GM23338 (cell line): ENCODE measurements around the gene CACNA2D1. TPM values are rescaled to one million over a fixed set of nuclear protein-coding genes. Genes with fewer than 3 reads are reported as not detected.

Experiments used
- ATAC-seq: fragments of 200-7000 bp; cut with Tn5 transposase; 3 replicates; pipeline ENCODE4 v1.9.1; 2020
- DNase-seq: peaks from one replicate; pipeline ENCODE4 v3.0.0-alpha.2; 2015; ENCODE audit warnings: low spot score
- H2AFZ ChIP-seq: fragments of 200-600 bp; sonication (generic); 2 replicates; pipeline ENCODE4 v1.8.0; 2016; ENCODE audit warnings: antibody characterized with exemption, mild to moderate bottlenecking, moderate library complexity
- H3F3A ChIP-seq: fragments of 200-600 bp; sonication (generic); replicated peaks from 2 replicates; pipeline ENCODE4 v1.8.0; 2017; ENCODE audit warnings: antibody characterized with exemption, mixed run types, low read depth
- H3K27ac ChIP-seq: fragments of 200-600 bp; sonication (generic); 2 replicates; pipeline ENCODE4 v1.6.1; 2016; ENCODE audit warnings: low read depth
- H3K27me3 ChIP-seq: fragments of 200-600 bp; sonication (generic); 2 replicates; pipeline ENCODE4 v1.8.0; 2016; ENCODE audit warnings: mild to moderate bottlenecking, mixed run types, moderate library complexity; ENCODE audit not compliant: insufficient read depth
- H3K36me3 ChIP-seq: fragments of 200-600 bp; sonication (generic); 2 replicates; pipeline ENCODE4 v1.8.0; 2016; ENCODE audit warnings: mild to moderate bottlenecking; ENCODE audit not compliant: insufficient read depth
- H3K4me1 ChIP-seq: fragments of 200-600 bp; sonication (generic); 2 replicates; pipeline ENCODE4 v1.8.0; 2016; ENCODE audit warnings: mild to moderate bottlenecking, moderate library complexity; ENCODE audit not compliant: insufficient read depth
- H3K4me2 ChIP-seq: fragments of 200-600 bp; sonication (generic); 2 replicates; pipeline ENCODE4 v1.7.1; 2017; ENCODE audit warnings: mixed run types
- H3K4me3 ChIP-seq: fragments of 200-600 bp; sonication (generic); 2 replicates; pipeline ENCODE4 v1.6.1; 2016; ENCODE audit warnings: mixed run types
- H3K79me2 ChIP-seq: fragments of 200-600 bp; sonication (generic); replicated peaks from 2 replicates; pipeline ENCODE4 v1.8.0; 2017; ENCODE audit warnings: mild to moderate bottlenecking; ENCODE audit not compliant: insufficient read depth
- H3K9me2 ChIP-seq: fragments of 200-600 bp; sonication (generic); 2 replicates; pipeline ENCODE4 v1.8.0; 2017; ENCODE audit not compliant: insufficient read depth
- H4K20me1 ChIP-seq: fragments of 200-600 bp; sonication (generic); replicated peaks from 2 replicates; pipeline ENCODE4 v1.8.0; 2017; ENCODE audit warnings: mild to moderate bottlenecking; ENCODE audit not compliant: insufficient read depth
- H3K27ac Mint-ChIP-seq: 2 replicates; pipeline ENCODE4 v1.8.0; 2020; ENCODE audit warnings: inconsistent platforms, mild to moderate bottlenecking, moderate library complexity, mixed read lengths
- H3K27me3 Mint-ChIP-seq: 3 replicates; pipeline ENCODE4 v1.8.0; 2022; ENCODE audit warnings: low read depth, mild to moderate bottlenecking, moderate library complexity, mixed read lengths, inconsistent platforms; ENCODE audit not compliant: insufficient read depth, poor library complexity
- H3K36me3 Mint-ChIP-seq: 3 replicates; pipeline ENCODE4 v1.8.0; 2021; ENCODE audit warnings: low read depth, mild to moderate bottlenecking, inconsistent platforms, moderate library complexity, mixed read lengths
- H3K4me1 Mint-ChIP-seq: 3 replicates; pipeline ENCODE4 v1.8.0; 2020; ENCODE audit warnings: mild to moderate bottlenecking, inconsistent platforms, mixed read lengths
- H3K4me3 Mint-ChIP-seq: 3 replicates; pipeline ENCODE4 v1.8.0; 2021; ENCODE audit warnings: moderate library complexity, mild to moderate bottlenecking, inconsistent platforms, mixed read lengths
- H3K9me3 Mint-ChIP-seq: 3 replicates; pipeline ENCODE4 v1.8.0; 2020; ENCODE audit warnings: moderate library complexity, mild to moderate bottlenecking, inconsistent platforms, mixed read lengths
- CREB1 ChIP-seq: fragments of 250-450 bp; sonication (Bioruptor Pico); IDR thresholded peaks from 2 replicates; pipeline ENCODE4 v1.5.0; 2020; ENCODE audit warnings: low read depth, mild to moderate bottlenecking, moderate library complexity
- CTCF ChIP-seq, 2 experiments: fragments of 200-600 bp in 1 of 2; sonication (generic) in 1 of 2; conservative IDR thresholded peaks; 2 replicates each; pipeline versions ENCODE4 v1.5.1 to v1.6.1; 2016 to 2017; ENCODE audit warnings: antibody characterized with exemption in 2 of 2, low read depth in 2 of 2, mild to moderate bottlenecking in 2 of 2, moderate library complexity in 1 of 2
- ETS1 ChIP-seq: IDR thresholded peaks from 2 replicates; pipeline ENCODE4 v1.6.1; 2016; ENCODE audit warnings: antibody characterized with exemption
- EZH2 ChIP-seq: fragments of 200-600 bp; sonication (generic); IDR thresholded peaks from one replicate; pipeline ENCODE4 v1.8.0; 2017; ENCODE audit warnings: antibody characterized with exemption, mild to moderate bottlenecking, low read depth; ENCODE audit not compliant: unreplicated experiment
- EZH2phosphoT487 ChIP-seq: fragments of 200-600 bp; sonication (generic); IDR thresholded peaks from one replicate; pipeline ENCODE4 v1.8.1; 2018; ENCODE audit warnings: antibody characterized with exemption; ENCODE audit not compliant: unreplicated experiment
- JUNB ChIP-seq: IDR thresholded peaks from one replicate; pipeline ENCODE4 v1.6.1; 2016; ENCODE audit warnings: antibody characterized with exemption; ENCODE audit not compliant: unreplicated experiment
- POLR2AphosphoS5 ChIP-seq: IDR thresholded peaks from 2 replicates; pipeline ENCODE4 v1.6.1; 2016; ENCODE audit warnings: antibody characterized with exemption, low read depth
- REST ChIP-seq: IDR thresholded peaks from one replicate; pipeline ENCODE4 v1.6.1; 2018; ENCODE audit warnings: antibody characterized with exemption; ENCODE audit not compliant: unreplicated experiment
- STAT1 ChIP-seq: IDR thresholded peaks from one replicate; pipeline ENCODE4 v1.6.1; 2016; ENCODE audit warnings: antibody characterized with exemption; ENCODE audit not compliant: unreplicated experiment
- ZNF331 ChIP-seq: fragments of 250-450 bp; sonication (Bioruptor Pico); IDR thresholded peaks from 2 replicates; pipeline ENCODE4 v1.5.0; 2020; ENCODE audit warnings: low read depth, mild to moderate bottlenecking, moderate library complexity
- polyA plus RNA-seq: library from polyadenylated mRNA; unstranded; fragments of >200 nt; fragmentation: Nextera tagmentation; extraction: Ambion mirVana; gene quantifications from 2 replicates; pipeline ENCODE4 v1.2.1, GENCODE V29; 2016
- total RNA-seq: library from RNA; depleted of rRNA; stranded (reverse); fragments of >200 nt; shearing (Covaris generic); gene quantifications from 2 replicates; pipeline ENCODE4 v1.2.3, GENCODE V29; 2014

CACNA2D1 gene
- total and polyA plus RNA-seq, 2 experiments from 2014 or later: 7.0 to 20.4 TPM

- TF ChIP-seq EZH2: no peak
- TF ChIP-seq REST: no peak
These were observed 392.8 kb downstream of the CACNA2D1 start (continued) for GRCh38 chr7:82050792-82051191.

- TF ChIP-seq JUNB (no peak), ETS1 (no peak), CREB1 (no peak), EZH2phosphoT487 (no peak), STAT1 (no peak), CTCF (conservative IDR thresholded peaks at IDR 0.05; ENCODE audit: low read depth in 2 of 2) (no peak), REST (no peak), EZH2 (no peak), POLR2AphosphoS5 (no peak), ZNF331 (CRISPR knock-in tag) (no peak)
- DNase-seq: peak; percentile 6
- Histone ChIP-seq H3K4me3 (no peak overlapping the region), H3K27me3 (no peaks in the 10 kb centered on the region), H3K4me1 (no peaks in the 10 kb centered on the region), H3F3A (no peaks in the 10 kb centered on the region), H2AFZ (no peak overlapping the region), H4K20me1 (no peaks in the 10 kb centered on the region), H3K27ac (no peak overlapping the region), H3K36me3 (no peaks in the 10 kb centered on the region), H3K4me2 (no peak overlapping the region), H3K9me2 (no peaks in the 10 kb centered on the region), H3K79me2 (no peaks in the 10 kb centered on the region)
- Mint-ChIP-seq H3K9me3 (no peaks in the 10 kb centered on the region), H3K4me3 (no peak overlapping the region), H3K4me1 (peaks cover 6% of the 10 kb centered on the region; the same call in 2 of the 3 replicates), H3K36me3 (no peaks in the 10 kb centered on the region), H3K27ac (no peak overlapping the region), H3K27me3 (no peaks in the 10 kb centered on the region)
- no peak; the same call in 2 of the 3 replicates for ATAC-seq
These were observed 393.6 kb downstream of the CACNA2D1 start for GRCh38 chr7:82049891-82050533.
